Trophoblast cell (in vitro differentiated cells and primary cell): Measurements from ENCODE around the gene BAIAP3. TPM values are rescaled to one million over a fixed set of nuclear protein-coding genes. Genes with fewer than 3 reads are reported as not detected.

Experiments used
- DNase-seq, 2 donors: peaks; one replicate each; pipeline ENCODE4 v3.0.0-alpha.2; 2016
- H2AFZ ChIP-seq: 2 replicates; pipeline ENCODE4 v1.6.1; 2013; ENCODE audit warnings: low read length, moderate library complexity, mild to moderate bottlenecking; ENCODE audit not compliant: insufficient read depth, poor library complexity
- H2AK5ac ChIP-seq: 2 replicates; pipeline ENCODE4 v1.6.1; 2013; ENCODE audit warnings: mild to moderate bottlenecking, low read length
- H2BK120ac ChIP-seq: 2 replicates; pipeline ENCODE4 v1.6.1; 2013; ENCODE audit warnings: low read length, mild to moderate bottlenecking, moderate library complexity; ENCODE audit not compliant: insufficient read depth, poor library complexity
- H2BK12ac ChIP-seq: 2 replicates; pipeline ENCODE4 v1.6.1; 2013; ENCODE audit warnings: mild to moderate bottlenecking, low read length, moderate library complexity
- H2BK5ac ChIP-seq: 2 replicates; pipeline ENCODE4 v1.6.1; 2013; ENCODE audit warnings: low read length, low read depth, moderate library complexity, mild to moderate bottlenecking; ENCODE audit not compliant: poor library complexity
- H3K14ac ChIP-seq: 2 replicates; pipeline ENCODE4 v1.6.1; 2013; ENCODE audit warnings: mild to moderate bottlenecking, low read length
- H3K18ac ChIP-seq: 2 replicates; pipeline ENCODE4 v1.6.1; 2013; ENCODE audit warnings: mild to moderate bottlenecking, low read length
- H3K23ac ChIP-seq: 2 replicates; pipeline ENCODE4 v1.6.1; 2013; ENCODE audit warnings: low read length
- H3K27ac ChIP-seq: 2 replicates; pipeline ENCODE4 v1.5.1; 2013; ENCODE audit warnings: low read depth, mild to moderate bottlenecking, inconsistent platforms, low read length, moderate library complexity
- H3K27me3 ChIP-seq: 2 replicates; pipeline ENCODE4 v1.6.1; 2013; ENCODE audit warnings: inconsistent platforms, mild to moderate bottlenecking, low read length, moderate library complexity; ENCODE audit not compliant: insufficient read depth
- H3K36me3 ChIP-seq, 2 experiments: 1 replicate in 1 of 2; 2 replicates in 1 of 2; pipeline ENCODE4 v1.6.1; 2013; ENCODE audit warnings: low read length in 2 of 2, mild to moderate bottlenecking in 2 of 2, moderate library complexity in 1 of 2; ENCODE audit not compliant: insufficient read depth in 2 of 2, control insufficient read depth in 1 of 2
- H3K4ac ChIP-seq: 2 replicates; pipeline ENCODE4 v1.6.1; 2013; ENCODE audit warnings: low read depth, mild to moderate bottlenecking, low read length, moderate library complexity
- H3K4me1 ChIP-seq, 2 experiments: 1 replicate in 1 of 2; 2 replicates in 1 of 2; pipeline ENCODE4 v1.6.1; 2013; ENCODE audit warnings: low read length in 2 of 2, mild to moderate bottlenecking in 2 of 2, moderate library complexity in 1 of 2; ENCODE audit not compliant: insufficient read depth in 2 of 2, control insufficient read depth in 1 of 2
- H3K4me2 ChIP-seq: 2 replicates; pipeline ENCODE4 v1.6.1; 2013; ENCODE audit warnings: inconsistent platforms, mild to moderate bottlenecking, low read length, moderate library complexity
- H3K4me3 ChIP-seq: 2 replicates; pipeline ENCODE4 v1.5.1; 2013; ENCODE audit warnings: mild to moderate bottlenecking, low read depth, low read length, inconsistent platforms
- H3K79me1 ChIP-seq: one replicate; pipeline ENCODE4 v1.6.1; 2013; ENCODE audit warnings: low read length
- H3K79me2 ChIP-seq: 2 replicates; pipeline ENCODE4 v1.6.1; 2013; ENCODE audit warnings: low read length, mild to moderate bottlenecking; ENCODE audit not compliant: control insufficient read depth, insufficient read depth, poor library complexity
- H3K9ac ChIP-seq: 2 replicates; pipeline ENCODE4 v1.6.1; 2013; ENCODE audit warnings: mild to moderate bottlenecking, low read length
- H3K9me3 ChIP-seq: 2 replicates; pipeline ENCODE4 v1.6.1; 2013; ENCODE audit warnings: low read depth, mild to moderate bottlenecking, control low read depth, inconsistent platforms, low read length; ENCODE audit not compliant: insufficient read depth
- H4K12ac ChIP-seq: 2 replicates; pipeline ENCODE4 v1.6.1; 2013; ENCODE audit warnings: low read depth, mild to moderate bottlenecking, low read length, moderate library complexity
- H4K8ac ChIP-seq: 2 replicates; pipeline ENCODE4 v1.6.1; 2013; ENCODE audit warnings: low read depth, mild to moderate bottlenecking, low read length, moderate library complexity
- H4K91ac ChIP-seq: one replicate; pipeline ENCODE4 v1.6.1; 2013; ENCODE audit warnings: low read depth, mild to moderate bottlenecking, low read length, moderate library complexity
- WGBS: extraction: QIAGEN DNeasy Blood & Tissue Kit; methylation state at CpG from one replicate; pipeline ENCODE4 v1.1.7; 2013; ENCODE audit warnings: missing lambda C conversion rate; ENCODE audit not compliant: insufficient read length, insufficient coverage; ENCODE audit errors: extremely low coverage; 5-methylcytosine and 5-hydroxymethylcytosine counted together
- polyA plus RNA-seq: library from polyadenylated mRNA; stranded (reverse); fragments of 200-250 nt; gene quantifications from 2 replicates; pipeline ENCODE4 v1.2.3, GENCODE V29; 2013

Gene BAIAP3
- 2.1 and 2.5 TPM in 2 replicates for polyA plus RNA-seq

- Histone ChIP-seq H2BK5ac (no peak within 1 kb of the TSS), H3K14ac (no peak within 1 kb of the TSS), H3K79me2 (no peaks in the 10 kb centered on the region), H3K4me1 (peaks cover 22 to 27% of the 10 kb centered on the region in 2 experiments), H3K9ac (no peak within 1 kb of the TSS), H3K9me3 (peaks cover 7% of the 10 kb centered on the region), H4K91ac (no peak within 1 kb of the TSS), H3K79me1 (peaks cover 9% of the 10 kb centered on the region), H3K4ac (no peak within 1 kb of the TSS), H4K8ac (peak within 1 kb of the TSS; percentile 30), H3K36me3 (no peaks in the 10 kb centered on the region), H2BK12ac (peak within 1 kb of the TSS; percentile 28), H2BK120ac (no peak within 1 kb of the TSS), H2AFZ (peak within 1 kb of the TSS; percentile 52), H3K4me2 (peak within 1 kb of the TSS; percentile 63), H3K27ac (no peak within 1 kb of the TSS), H3K27me3 (peaks cover 39% of the 10 kb centered on the region), H3K23ac (no peak within 1 kb of the TSS), H4K12ac (no peak within 1 kb of the TSS), H3K18ac (no peak within 1 kb of the TSS), H2AK5ac (peak within 1 kb of the TSS; percentile 30), H3K4me3 (peak within 1 kb of the TSS; percentile 25)
- DNase-seq: peak in 1 of 2 donors; percentile 45
- WGBS: no CpG with 5 or more reads among the region's 83 CpGs
These were observed at the start of gene BAIAP3 for GRCh38 chr16:1333149-1333812. Gene BAIAP3 (plus strand): TSS chr16:1333645. CDS start chr16:1338550, 4,905 bp downstream.

GRCh38 chr16:1283996-1284616 lies 49.3 kb upstream of the BAIAP3 start:
- no peak overlapping the region for H3K4me3 ChIP-seq
- no CpG with 5 or more reads among the region's 16 CpGs for whole genome bisulfite sequencing
- no peak overlapping the region for H3K4ac ChIP-seq
- no peak overlapping the region for H2BK120ac ChIP-seq
- H3K9ac ChIP-seq: no peak overlapping the region
- H3K27ac ChIP-seq: no peak overlapping the region
- H3K36me3 ChIP-seq: no peaks in the 10 kb centered on the region
- no peak overlapping the region for H2AFZ ChIP-seq
- no peak overlapping the region for H4K91ac ChIP-seq
- DNase-seq: no peak
- no peaks in the 10 kb centered on the region for H3K79me1 ChIP-seq
- no peak overlapping the region for H3K4me2 ChIP-seq
- no peaks in the 10 kb centered on the region for H3K27me3 ChIP-seq
- H2BK12ac ChIP-seq: no peak overlapping the region
- no peak overlapping the region for H3K14ac ChIP-seq
- H4K8ac ChIP-seq: no peak overlapping the region
- peaks cover 4% of the 10 kb centered on the region for H3K9me3 ChIP-seq
- H3K79me2 ChIP-seq: no peaks in the 10 kb centered on the region
- no peak overlapping the region for H4K12ac ChIP-seq
- H2AK5ac ChIP-seq: no peak overlapping the region
- no peak overlapping the region for H2BK5ac ChIP-seq
- H3K23ac ChIP-seq: no peak overlapping the region
- no peak overlapping the region for H3K18ac ChIP-seq
- peaks cover 9 to 15% of the 10 kb centered on the region in 2 experiments for H3K4me1 ChIP-seq

- no peak overlapping the region for H3K4me3 ChIP-seq
- H3K79me2 ChIP-seq: no peaks in the 10 kb centered on the region
- no peak for DNase-seq
- no peaks in the 10 kb centered on the region for H3K79me1 ChIP-seq
- H4K8ac ChIP-seq: no peak overlapping the region
- peaks cover 3% of the 10 kb centered on the region for H3K9me3 ChIP-seq
- H3K36me3 ChIP-seq: no peaks in the 10 kb centered on the region
- H3K18ac ChIP-seq: no peak overlapping the region
- H3K4me2 ChIP-seq: no peak overlapping the region
- H3K27ac ChIP-seq: no peak overlapping the region
- H3K9ac ChIP-seq: no peak overlapping the region
- no peak overlapping the region for H4K91ac ChIP-seq
- no peak overlapping the region for H3K4ac ChIP-seq
- H3K14ac ChIP-seq: no peak overlapping the region
- no peak overlapping the region for H3K23ac ChIP-seq
- H3K27me3 ChIP-seq: peaks cover 4% of the 10 kb centered on the region
- H2AFZ ChIP-seq: no peak overlapping the region
- no CpG with 5 or more reads among the region's 38 CpGs for WGBS
- peaks cover 15 to 26% of the 10 kb centered on the region in 2 experiments for H3K4me1 ChIP-seq
- no peak overlapping the region for H4K12ac ChIP-seq
- H2BK120ac ChIP-seq: no peak overlapping the region
- peak overlapping the region; percentile 35 for H2AK5ac ChIP-seq
- H2BK5ac ChIP-seq: no peak overlapping the region
- H2BK12ac ChIP-seq: no peak overlapping the region
These were observed 47.6 kb upstream of the BAIAP3 start for GRCh38 chr16:1285669-1286512.

GRCh38 chr16:1286513-1287094 lies 46.8 kb upstream of the BAIAP3 start:
- Histone ChIP-seq H3K36me3 (no peaks in the 10 kb centered on the region), H3K18ac (no peak overlapping the region), H2BK5ac (no peak overlapping the region), H3K79me2 (no peaks in the 10 kb centered on the region), H4K12ac (no peak overlapping the region), H4K91ac (no peak overlapping the region), H3K14ac (no peak overlapping the region), H4K8ac (no peak overlapping the region), H3K9me3 (peaks cover 3% of the 10 kb centered on the region), H2AK5ac (no peak overlapping the region), H2BK12ac (no peak overlapping the region), H3K27ac (no peak overlapping the region), H2AFZ (no peak overlapping the region), H3K4me3 (no peak overlapping the region), H2BK120ac (no peak overlapping the region), H3K4ac (no peak overlapping the region), H3K79me1 (no peaks in the 10 kb centered on the region), H3K4me2 (no peak overlapping the region), H3K4me1 (peaks cover 15 to 26% of the 10 kb centered on the region in 2 experiments), H3K23ac (no peak overlapping the region), H3K9ac (no peak overlapping the region), H3K27me3 (peaks cover 4% of the 10 kb centered on the region)
- DNase-seq: no peak
- no CpG with 5 or more reads among the region's 25 CpGs for WGBS
